ENCODE results near the gene FAM180A. TPM values are rescaled to one million over a fixed set of nuclear protein-coding genes. Genes with fewer than 3 reads are reported as not detected.

Gene FAM180A
- total and polyA plus RNA-seq, 7 donors, result 0.07 to 1.8 (median 0.13) TPM; not detected in 2

GRCh38 chr7:135758531-135758932 lies 9.9 kb upstream of the FAM180A start:
- Histone ChIP-seq H3K27ac (peak overlapping the region; percentile 32), H3K36me3 (ENCODE audit: insufficient read depth in 1 of 2, low read depth in 1 of 2) (no peaks in the 10 kb centered on the region), H3K9me3 (no peaks in the 10 kb centered on the region), H3K27me3 (ENCODE audit: insufficient read depth in 3 of 3, low read length in 2 of 3) (peaks cover 0 to 5% (median 0%) of the 10 kb centered on the region in 3 donors), H3K4me1 (peaks cover 7% of the 10 kb centered on the region), H3K4me3 (peak overlapping the region; percentile 39)
- DNase-seq (peak in 1 of 2 donors; percentile 28), ATAC-seq (no peak)
- TF ChIP-seq CTCF (IDR thresholded peaks at IDR 0.05), result no peak
- 7 to 20% (median 13%) methylated on average over 5 of the region's 5 CpGs for WGBS, 3 donors
- intact Hi-C loops (cut with DNase I), result loop anchor here in 1 of 2 donors (5.0 kb wide), 1 partner anchor 86 kb away; no protein-coding TSS in a partner anchor

- H3K4me1 ChIP-seq, result peaks cover 7% of the 10 kb centered on the region
- no peak for TF ChIP-seq CTCF (IDR thresholded peaks at IDR 0.05)
- H3K4me3 ChIP-seq, result peak overlapping the region; percentile 39
- H3K9me3 ChIP-seq, result no peaks in the 10 kb centered on the region
- peak overlapping the region; percentile 32 for H3K27ac ChIP-seq
- DNase-seq (peak in 1 of 2 donors; percentile 49), ATAC-seq (no peak)
- intact Hi-C loops (cut with DNase I), result loop anchor here in 1 of 2 donors (5.0 kb wide), 1 partner anchor 86 kb away; no protein-coding TSS in a partner anchor
- peaks cover 0 to 5% (median 0%) of the 10 kb centered on the region in 3 donors for H3K27me3 ChIP-seq (ENCODE audit: insufficient read depth in 3 of 3, low read length in 2 of 3)
- 14 to 20% (median 16%) methylated on average over 8 of the region's 8 CpGs for WGBS, 3 donors
- no peaks in the 10 kb centered on the region for H3K36me3 ChIP-seq (ENCODE audit: insufficient read depth in 1 of 2, low read depth in 1 of 2)
Measured at GRCh38 chr7:135757719-135758411, 9.3 kb upstream of the FAM180A start.

DNA sequence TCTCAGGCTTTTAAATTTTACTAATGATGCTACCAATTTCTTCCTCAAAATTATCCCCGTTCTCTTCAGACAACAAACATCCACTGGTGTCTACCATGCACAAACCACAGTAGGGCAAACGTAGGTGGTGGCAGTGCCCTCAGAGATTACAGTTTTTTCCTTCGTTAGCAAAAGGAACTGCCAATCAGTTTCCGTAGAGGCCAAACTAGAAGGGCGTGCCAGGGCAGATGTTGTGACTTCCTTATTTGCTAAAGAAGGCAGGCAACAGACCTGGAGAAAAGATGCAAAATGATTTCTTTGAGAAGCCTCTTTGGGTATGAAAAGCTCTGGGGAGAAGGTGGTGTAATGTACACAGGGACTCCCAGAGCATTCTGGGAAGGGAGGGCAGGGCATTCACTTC lies 7.6 kb upstream of the FAM180A start:
- no peaks in the 10 kb centered on the region for H3K36me3 ChIP-seq (ENCODE audit: insufficient read depth in 1 of 2, low read depth in 1 of 2)
- peaks cover 0 to 5% (median 0%) of the 10 kb centered on the region in 3 donors for H3K27me3 ChIP-seq (ENCODE audit: insufficient read depth in 3 of 3, low read length in 2 of 3)
- no peak for DNase-seq
- H3K27ac ChIP-seq, result no peak overlapping the region
- no peak overlapping the region for H3K4me3 ChIP-seq
- H3K9me3 ChIP-seq, result no peaks in the 10 kb centered on the region
- H3K4me1 ChIP-seq, result peaks cover 7% of the 10 kb centered on the region
- 67 to 69% (median 68%) methylated on average over 5 of the region's 5 CpGs for WGBS, 3 donors
- intact Hi-C loops (cut with DNase I), result loop anchor here in 1 of 2 donors (5.0 kb wide), 1 partner anchor 84 kb away; no protein-coding TSS in a partner anchor
- ATAC-seq, result no peak
- TF ChIP-seq CTCF (IDR thresholded peaks at IDR 0.05), result no peak

DNA sequence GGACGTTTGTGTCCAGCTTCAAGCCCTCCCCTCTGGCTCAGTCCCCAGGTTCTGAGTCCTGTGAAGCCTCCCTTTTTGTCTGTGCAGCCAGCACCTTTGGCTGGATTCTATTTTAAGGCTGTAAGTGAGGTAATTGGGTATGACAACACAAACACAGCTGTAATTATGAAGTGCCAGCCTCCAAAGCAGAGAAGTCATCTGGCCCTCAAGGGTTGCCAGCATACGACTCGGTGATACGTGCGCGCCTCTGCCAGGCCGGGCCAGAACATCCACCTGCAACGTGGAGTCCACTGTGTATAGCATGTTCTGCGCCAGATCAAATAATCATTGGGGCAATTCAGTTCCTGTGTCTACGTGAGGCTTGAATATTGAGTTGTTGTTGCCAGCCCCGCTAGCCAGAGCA lies 6.7 kb upstream of the FAM180A start:
- H3K9me3 ChIP-seq, result no peaks in the 10 kb centered on the region
- H3K27me3 ChIP-seq (ENCODE audit: insufficient read depth in 3 of 3, low read length in 2 of 3), result peaks cover 0 to 5% (median 0%) of the 10 kb centered on the region in 3 donors
- peaks cover 7% of the 10 kb centered on the region for H3K4me1 ChIP-seq
- TF ChIP-seq CTCF (IDR thresholded peaks at IDR 0.05), result no peak
- DNase-seq (peak; percentile 48 to 66), ATAC-seq (peak; percentile 92 to 97 (median 94))
- no peak overlapping the region for H3K4me3 ChIP-seq
- WGBS, 3 donors, result 29 to 50% (median 39%) methylated on average over 11 of the region's 11 CpGs
- intact Hi-C loops (cut with DNase I), result loop anchor here in 1 of 2 donors (5.0 kb wide), 1 partner anchor 83 kb away; no protein-coding TSS in a partner anchor
- no peaks in the 10 kb centered on the region for H3K36me3 ChIP-seq (ENCODE audit: insufficient read depth in 1 of 2, low read depth in 1 of 2)
- H3K27ac ChIP-seq, result peak overlapping the region; percentile 30
